ENCODE measurements around the gene ECI2.

DNA sequence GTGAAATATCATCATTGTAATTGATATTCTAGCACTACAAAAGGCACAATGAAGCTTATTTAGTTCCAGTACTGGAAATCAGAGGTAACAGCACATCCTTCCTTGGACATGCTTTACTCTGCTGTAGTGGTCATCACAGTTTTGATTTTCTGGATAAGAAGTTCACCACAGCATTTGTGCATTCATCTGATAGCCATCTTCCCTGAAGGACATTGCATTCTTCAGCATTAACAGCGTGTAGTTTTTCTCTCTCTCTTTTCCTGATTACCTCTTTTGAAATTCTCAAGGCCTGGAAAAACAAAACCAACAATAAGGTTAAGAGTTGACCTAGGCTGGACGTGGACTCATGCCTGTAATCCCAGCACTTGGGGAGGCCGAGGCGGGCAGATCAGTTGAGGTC is 19.6 kb downstream of the ECI2 start:
- TF ChIP-seq, protein P1, sequence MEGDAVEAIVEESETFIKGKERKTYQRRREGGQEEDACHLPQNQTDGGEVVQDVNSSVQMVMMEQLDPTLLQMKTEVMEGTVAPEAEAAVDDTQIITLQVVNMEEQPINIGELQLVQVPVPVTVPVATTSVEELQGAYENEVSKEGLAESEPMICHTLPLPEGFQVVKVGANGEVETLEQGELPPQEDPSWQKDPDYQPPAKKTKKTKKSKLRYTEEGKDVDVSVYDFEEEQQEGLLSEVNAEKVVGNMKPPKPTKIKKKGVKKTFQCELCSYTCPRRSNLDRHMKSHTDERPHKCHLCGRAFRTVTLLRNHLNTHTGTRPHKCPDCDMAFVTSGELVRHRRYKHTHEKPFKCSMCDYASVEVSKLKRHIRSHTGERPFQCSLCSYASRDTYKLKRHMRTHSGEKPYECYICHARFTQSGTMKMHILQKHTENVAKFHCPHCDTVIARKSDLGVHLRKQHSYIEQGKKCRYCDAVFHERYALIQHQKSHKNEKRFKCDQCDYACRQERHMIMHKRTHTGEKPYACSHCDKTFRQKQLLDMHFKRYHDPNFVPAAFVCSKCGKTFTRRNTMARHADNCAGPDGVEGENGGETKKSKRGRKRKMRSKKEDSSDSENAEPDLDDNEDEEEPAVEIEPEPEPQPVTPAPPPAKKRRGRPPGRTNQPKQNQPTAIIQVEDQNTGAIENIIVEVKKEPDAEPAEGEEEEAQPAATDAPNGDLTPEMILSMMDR (IDR thresholded peaks at IDR 0.05): no peak
- TF ChIP-seq POLR2A (IDR thresholded peaks at IDR 0.05): no peak

Data from thyroid gland (tissue), 4 donors.